GM19035 (cell line): ENCODE measurements around the gene MAPK13.
"Not testable (repeated sequence)": the region's sequence is repeated elsewhere in the genome, so short reads cannot be mapped to it uniquely, and the experiment has no call there.

Experiments used
- ATAC-seq: cut with Tn5 transposase; IDR thresholded peaks from one replicate; pipeline ENCODE4 v1.9.1; 2021; ENCODE audit not compliant: unreplicated experiment

MAPK13 gene

DNA sequence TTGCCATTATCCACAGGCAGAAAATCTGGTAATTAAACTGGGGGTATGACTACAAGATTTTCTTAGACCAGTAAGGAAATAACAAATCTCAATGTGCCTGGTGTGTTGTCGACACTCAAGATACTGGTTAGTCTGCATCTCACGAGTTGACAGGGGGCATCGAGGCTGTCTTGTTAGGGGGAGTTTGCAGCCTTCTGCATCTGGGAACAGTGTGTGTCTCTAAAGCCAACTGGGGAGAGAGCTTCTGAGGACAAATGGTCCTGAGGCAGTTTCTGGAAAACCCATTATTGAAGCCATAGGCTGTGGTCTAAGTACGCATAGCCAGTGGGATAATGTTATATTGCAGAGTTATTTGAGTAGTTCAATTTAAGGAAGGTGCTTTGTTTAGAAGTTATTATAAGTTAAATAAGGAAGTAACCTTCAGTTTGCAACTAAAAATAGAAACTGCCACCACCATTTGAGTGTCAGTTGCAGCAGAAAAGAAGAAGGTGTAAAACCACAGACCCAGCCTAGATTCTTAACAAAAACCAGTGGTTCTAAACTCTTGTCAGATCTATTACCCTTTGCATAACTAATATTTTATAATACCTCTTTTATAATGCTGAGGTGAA is 15.4 kb upstream of the MAPK13 start:
- ATAC-seq, result no peak

- ATAC-seq, result no peak
These were observed 14.9 kb upstream of the MAPK13 start for GRCh38 chr6:36115412-36115811.

DNA sequence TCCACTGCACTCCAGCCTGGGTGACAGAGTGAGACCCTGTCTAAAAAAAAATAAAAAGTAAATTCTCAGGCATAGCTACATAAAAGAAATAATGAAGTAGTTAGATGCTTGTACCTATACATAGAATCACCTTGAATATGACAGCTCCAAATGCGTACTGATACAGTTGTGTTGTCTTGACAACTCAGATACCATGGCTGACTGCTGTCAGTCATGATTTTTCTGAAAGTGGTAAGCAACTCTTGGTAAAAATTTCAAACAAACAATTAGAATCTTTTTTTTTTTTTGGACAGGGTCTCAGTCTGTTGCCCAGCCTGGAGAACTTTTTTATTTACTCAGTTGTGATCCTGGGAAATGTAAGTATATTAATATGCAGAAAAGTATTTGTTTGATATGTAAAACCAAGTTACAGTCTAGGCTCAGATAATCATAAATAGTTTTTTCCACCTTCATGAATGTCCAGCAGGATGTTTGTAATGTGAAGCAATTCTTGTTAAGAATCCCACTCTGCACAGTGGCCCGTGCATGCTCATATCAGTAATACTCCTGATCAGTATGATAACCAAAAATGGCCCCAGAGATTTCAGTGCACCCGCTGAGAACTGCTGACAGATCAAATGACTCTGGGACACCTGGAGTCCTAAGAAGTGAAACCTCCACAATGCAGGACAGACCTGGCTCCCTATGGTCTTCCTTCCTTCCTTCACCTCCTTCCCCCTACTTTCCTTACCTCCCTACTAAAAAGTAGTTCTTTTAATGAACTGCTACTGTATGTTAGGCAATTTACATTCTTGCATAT is 14.0 kb upstream of the MAPK13 start:
- no peak for ATAC-seq

GRCh38 chr6:36116943-36117342 is 13.4 kb upstream of the MAPK13 start:
- no peak for ATAC-seq

GRCh38 chr6:36117658-36118549 is 12.4 kb upstream of the MAPK13 start:
- ATAC-seq, result no peak

- no peak for ATAC-seq
These were observed 11.7 kb upstream of the MAPK13 start for GRCh38 chr6:36118550-36119107.

- ATAC-seq, result no peak
These were observed 11.1 kb upstream of the MAPK13 start for GRCh38 chr6:36119209-36119608.

DNA sequence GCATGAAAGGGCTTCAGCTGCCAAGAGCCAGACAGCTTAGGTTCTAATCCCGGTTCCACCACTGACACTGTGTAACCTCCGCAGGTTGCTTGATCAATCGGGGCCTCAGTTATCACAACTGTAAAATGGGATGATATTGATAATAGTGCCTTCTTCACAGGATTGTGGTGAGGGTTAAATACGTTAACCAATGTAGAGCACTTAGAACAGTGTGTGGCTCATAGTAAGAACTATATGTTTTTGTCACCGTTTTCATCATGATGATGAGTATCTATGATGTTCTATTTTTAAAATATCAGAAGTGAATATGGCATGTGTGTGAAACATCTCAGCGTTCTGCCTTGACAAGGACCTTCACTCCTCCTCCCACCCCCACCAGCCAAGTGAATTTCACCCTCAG is 10.3 kb upstream of the MAPK13 start:
- ATAC-seq, result no peak

GRCh38 chr6:36120539-36120938 is 9.8 kb upstream of the MAPK13 start:
- no peak for ATAC-seq

DNA sequence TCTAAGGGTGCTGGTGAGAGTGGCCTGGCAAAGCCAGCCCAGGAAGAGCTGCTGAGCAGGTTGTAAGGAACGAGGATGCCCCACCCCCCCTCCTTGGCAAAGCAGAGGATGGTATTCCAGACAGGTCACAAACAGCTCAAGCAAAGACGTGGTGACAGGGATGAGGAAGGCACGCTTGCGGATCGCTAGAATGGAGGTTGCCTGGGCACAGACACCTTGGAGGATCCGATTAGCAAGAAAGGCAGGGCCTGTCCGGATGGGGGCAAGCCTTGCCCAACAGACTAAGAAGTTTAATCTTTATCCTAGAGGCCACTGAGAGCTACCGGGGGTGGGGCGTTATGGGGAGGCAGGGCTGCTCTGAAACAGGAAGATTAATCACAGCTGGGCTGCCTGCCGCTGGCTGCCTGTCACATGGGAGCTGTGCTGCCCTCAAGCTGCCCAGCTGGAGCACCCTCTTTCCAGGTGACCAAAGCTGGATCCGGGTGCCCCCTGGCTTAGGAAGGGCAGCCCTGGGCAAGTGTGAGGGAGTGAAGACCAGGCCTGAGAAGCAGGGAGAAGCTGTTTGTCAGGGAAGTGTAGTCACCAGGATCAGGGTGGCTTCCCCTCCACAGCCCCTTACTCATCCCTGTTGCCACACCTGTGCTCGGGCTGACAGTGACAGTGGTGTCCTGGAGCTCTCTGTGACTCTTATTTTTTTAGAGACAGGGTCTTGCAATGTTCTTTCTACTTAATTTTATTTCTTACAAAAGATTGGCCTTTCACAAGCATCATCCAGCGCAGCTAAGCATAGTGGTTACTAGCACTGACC is 9.1 kb upstream of the MAPK13 start:
- ATAC-seq, result no peak

GRCh38 chr6:36121787-36122494 is 8.4 kb upstream of the MAPK13 start:
- no peak for ATAC-seq

DNA sequence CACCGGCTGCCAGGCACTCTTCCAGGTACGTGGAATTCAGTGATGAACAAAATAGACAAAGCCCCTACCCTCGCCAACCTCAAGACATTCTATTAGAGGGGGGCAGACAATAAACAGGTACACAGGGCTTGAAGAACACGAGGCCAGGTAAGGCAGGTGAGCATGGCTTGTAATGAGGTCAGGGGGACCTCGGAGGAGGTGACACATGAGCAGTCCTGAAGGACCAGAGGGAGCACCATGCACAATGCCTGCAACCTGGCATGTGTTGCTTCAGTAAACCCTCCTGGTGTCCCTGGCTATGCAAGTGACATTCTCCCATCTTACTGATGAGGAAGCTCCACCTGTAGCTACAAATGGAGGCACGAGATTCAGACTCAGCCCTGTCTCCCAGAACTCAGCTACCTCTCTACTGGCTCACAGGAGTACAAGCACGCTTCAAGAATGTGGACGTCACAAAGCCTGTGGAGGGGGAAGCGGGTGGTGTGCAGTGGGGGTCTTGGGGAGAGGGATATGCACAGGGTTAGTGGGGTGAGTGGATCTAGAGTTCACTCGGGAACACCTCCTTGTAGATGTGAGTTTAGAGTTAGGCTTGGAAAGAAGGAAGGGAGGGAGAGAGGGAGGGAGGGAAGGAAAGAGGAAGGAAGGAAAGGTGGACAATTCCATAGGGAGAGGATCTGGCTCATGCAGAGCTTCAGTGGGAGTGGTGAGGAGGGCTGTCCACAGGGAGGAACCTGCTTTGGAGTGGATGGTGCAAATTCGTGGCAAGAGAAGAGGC is 7.6 kb upstream of the MAPK13 start:
- ATAC-seq, result no peak

GRCh38 chr6:36123270-36124139 is 6.8 kb upstream of the MAPK13 start:
- peak; percentile 63 for ATAC-seq

GRCh38 chr6:36124346-36124745 is 6.0 kb upstream of the MAPK13 start:
- not testable (repeated sequence) for ATAC-seq

DNA sequence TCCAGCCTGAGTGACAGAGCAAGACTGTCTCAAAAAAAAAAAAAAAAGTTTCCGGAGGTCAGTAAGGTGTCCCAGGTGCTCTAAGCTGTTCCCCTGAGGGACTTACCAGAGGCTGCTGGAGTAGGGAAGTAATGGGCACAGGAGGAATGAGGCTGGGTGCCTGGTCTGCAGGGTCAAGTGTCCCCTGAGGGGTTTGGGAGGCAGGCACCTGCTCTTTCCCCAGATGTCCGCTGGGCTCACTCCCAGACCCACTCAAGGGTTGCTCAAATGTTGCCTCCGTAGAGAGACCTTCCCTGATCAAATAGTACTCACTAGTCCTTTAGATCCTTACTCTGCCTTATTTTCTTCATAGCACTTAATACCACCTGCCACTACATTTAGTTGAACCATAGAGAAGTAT is 5.4 kb upstream of the MAPK13 start:
- no peak for ATAC-seq

GRCh38 chr6:36125575-36125974 is 4.7 kb upstream of the MAPK13 start:
- ATAC-seq, result no peak

GRCh38 chr6:36126121-36126520 is 4.2 kb upstream of the MAPK13 start:
- ATAC-seq, result no peak
